Endometrial microvascular endothelial cells (primary cell): ENCODE results near the gene ACSF2. TPM values are rescaled to one million over a fixed set of nuclear protein-coding genes. Genes with fewer than 3 reads are reported as not detected.
"Not testable (repeated sequence)": the region's sequence is repeated elsewhere in the genome, so short reads cannot be mapped to it uniquely, and the experiment has no call there.

Experiments used
- in situ Hi-C: cut with HindIII; loops from 2 replicates; pipeline ENCODE4 v1.10.0; 2017; ENCODE audit warnings: low sequenced_read_pairs, low pct_unique_long_range_greater_than_20kb; ENCODE audit errors: inconsistent ontology term
- total RNA-seq: library from RNA; depleted of rRNA; stranded (reverse); fragments of >200 nt; gene quantifications from one replicate; pipeline ENCODE4 v1.2.3, GENCODE V29; 2015; ENCODE audit errors: inconsistent ontology term

The ACSF2 gene
- total RNA-seq, 1 donor from 2014 or later = 25.8 TPM

DNA sequence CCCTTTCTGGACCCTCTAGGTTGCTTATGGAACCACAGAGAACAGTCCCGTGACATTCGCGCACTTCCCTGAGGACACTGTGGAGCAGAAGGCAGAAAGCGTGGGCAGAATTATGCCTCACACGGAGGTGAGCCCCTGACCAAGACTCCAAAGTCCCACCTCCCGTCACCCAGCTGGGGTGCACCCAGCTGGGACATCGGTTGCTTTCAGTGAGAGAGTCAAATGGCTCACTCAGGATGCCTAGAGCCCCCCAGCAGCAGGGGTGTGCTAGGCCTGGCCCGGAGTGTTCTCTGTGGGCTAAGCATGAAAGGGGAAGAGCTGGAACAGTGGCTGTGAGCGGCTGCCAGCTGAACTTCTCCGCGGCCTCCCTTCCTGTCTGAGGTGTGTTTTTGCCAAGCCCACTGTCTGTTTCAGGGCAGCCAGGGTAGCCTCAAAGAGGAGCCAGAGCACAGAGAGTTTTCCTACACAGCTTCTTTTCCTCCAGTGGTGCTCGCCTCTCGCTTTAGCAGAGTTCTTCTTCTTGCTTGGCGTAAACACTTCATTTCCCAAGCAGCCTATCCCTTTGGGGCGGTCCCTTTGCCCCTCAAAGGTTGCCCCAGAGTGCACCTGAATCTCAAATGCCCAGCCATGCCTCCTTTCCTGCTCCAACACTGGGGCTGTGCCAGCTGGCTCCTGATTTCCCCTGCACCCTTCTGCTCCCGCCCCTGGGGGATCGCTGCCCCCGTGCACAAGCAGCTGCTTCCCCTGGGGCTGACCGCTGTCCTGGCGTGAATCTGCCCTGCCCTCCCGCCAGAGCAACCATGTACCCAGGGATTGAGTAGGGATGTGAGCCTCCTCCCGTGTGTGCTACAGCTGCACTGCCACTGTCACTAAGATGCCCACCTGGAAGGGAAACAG, 45.2 kb downstream of the ACSF2 start:
- in situ Hi-C loops = no loop called here

DNA sequence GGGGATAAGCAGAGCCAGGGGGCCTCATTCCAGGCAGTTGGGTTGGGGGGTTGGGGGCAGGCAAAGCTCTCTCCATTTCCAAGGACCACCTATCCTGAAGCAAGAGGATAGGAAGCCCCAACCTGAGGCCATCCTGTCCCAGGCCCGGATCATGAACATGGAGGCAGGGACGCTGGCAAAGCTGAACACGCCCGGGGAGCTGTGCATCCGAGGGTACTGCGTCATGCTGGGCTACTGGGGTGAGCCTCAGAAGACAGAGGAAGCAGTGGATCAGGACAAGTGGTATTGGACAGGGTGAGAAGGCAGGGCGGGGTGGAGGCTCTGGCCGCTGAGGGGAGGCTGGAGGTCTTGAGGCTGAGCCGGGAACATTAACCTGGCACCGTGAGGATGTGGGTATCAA, 46.3 kb downstream of the ACSF2 start:
- in situ Hi-C loops = no loop called here

DNA sequence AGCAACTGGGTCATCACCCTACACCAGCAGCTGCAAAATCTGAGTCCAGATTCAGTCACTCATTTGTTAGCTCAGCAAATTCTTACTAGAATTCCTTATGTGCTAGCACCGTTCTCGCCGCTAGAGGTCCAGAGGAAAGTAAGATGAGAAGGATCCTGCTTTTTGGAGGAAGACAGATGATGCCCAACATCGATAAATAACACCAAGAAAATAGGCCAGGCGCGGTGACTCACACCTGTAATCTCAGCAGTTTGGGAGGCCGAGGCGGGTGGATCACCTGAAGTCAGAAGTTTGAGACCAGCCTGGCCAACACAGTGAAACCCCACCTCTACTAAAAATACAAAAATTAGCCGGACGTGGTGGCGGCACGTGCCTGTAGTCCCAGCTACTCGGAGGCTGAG, 46.7 kb downstream of the ACSF2 start:
- in situ Hi-C loops = not testable (repeated sequence)

DNA sequence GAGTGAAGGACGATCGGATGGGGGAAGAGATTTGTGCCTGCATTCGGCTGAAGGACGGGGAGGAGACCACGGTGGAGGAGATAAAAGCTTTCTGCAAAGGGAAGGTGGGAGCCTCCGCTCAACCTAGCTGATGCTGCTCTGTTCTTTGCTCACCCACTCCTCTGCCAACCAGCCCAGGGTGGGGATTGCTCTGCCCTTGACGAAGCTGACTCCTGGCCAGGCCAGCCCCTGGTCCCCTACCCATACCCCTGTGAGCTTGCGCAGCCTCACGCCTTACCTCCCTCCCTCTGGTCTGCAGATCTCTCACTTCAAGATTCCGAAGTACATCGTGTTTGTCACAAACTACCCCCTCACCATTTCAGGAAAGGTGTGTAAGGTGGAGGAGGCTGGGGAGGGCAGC, 47.9 kb downstream of the ACSF2 start:
- in situ Hi-C loops = no loop called here

DNA sequence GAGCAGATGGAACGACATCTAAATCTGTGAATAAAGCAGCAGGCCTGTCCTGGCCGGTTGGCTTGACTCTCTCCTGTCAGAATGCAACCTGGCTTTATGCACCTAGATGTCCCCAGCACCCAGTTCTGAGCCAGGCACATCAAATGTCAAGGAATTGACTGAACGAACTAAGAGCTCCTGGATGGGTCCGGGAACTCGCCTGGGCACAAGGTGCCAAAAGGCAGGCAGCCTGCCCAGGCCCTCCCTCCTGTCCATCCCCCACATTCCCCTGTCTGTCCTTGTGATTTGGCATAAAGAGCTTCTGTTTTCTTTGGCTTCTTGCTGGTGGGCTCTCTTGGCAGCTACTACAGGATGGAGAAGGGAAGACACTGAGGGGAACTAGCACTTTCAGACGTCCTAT, 48.5 kb downstream of the ACSF2 start:
- in situ Hi-C loops = no loop called here

DNA sequence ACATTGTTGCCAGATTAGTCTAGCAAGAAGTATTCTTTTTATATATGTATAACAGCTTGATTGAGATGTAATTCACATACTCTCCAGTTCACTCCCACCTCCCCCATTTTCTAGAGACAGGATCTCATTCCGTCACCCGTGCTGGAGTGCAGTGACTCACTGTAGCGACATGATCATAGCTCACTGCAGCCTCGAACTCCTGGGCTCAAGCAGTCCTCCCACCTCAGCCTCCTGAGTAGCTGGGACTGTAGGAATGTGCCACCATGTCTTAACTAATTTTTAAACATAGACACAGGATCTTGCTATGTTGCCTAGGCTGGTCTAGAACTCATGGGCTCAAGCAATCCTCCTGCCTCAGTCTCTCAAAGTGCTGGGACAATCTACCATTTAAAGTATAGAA, 49.3 kb downstream of the ACSF2 start:
- in situ Hi-C loops = no loop called here

DNA sequence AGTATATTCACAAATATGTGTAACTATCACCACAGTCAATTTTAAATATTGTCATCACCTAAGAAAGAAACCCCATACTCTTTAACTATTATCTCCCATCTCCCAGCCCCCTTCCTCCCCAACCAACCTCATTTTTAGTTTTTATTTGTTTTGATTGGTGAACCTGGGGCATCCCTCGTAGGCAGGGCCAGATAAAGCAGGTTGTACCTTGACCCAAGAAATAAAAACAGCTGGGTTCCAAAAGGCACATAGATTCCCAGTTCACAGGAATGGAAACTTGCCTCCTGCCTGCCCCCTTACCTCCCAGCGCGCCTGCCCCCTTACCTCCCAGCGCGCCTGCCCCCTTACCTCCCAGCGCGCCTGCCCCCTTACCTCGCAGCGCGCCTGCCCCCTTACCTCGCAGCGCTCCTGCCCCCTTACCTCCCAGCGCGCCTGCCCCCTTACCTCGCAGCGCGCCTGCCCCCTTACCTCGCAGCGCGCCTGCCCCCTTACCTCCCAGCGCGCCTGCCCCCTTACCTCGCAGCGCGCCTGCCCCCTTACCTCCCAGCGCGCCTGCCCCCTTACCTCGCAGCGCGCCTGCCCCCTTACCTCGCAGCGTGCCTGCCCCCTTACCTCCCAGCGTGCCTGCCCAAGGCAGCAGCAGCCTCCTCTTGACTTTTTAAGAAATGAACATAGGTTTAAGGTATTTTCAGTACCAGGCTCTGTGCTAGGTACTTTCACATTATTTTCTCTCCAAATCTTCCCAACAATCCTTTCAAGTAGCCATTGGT, 49.9 kb downstream of the ACSF2 start:
- in situ Hi-C loops = not testable (repeated sequence)

DNA sequence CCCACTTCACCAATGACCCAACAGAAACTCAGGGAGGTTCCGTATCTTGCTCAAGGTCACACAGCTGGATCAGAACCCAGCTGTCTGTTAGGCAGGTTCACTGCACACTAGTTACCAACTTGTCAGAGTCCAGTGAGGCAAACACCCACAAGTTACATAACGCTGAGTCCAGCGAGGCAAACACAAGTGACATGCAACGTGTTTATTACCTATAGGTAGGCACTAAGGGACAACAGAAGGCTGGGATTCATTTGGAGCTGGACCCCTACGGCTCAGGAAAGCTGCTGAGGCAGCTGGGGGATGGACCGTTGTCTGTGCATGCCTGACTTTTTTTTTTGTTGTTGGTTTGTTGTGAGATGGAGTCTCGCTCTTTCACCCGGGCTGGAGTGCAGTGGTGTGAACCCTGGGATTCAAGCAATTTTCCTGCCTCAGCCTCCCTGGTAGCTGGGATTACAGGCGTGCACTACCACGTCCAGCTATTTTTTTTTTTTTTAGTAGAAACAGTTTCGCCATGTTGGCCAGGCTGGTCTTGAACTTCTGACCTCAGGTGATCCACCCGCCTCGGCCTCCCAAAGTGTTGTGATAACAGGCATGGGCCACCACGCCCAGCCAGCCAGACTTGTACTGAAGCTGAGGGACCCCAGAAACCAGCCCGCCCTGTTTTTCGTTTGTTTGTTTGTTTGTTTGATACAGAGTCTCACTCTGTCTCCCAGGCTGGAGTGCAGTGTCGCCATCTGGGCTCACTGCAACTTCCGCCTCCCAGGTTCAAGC, 50.7 kb downstream of the ACSF2 start:
- in situ Hi-C loops = no loop called here

DNA sequence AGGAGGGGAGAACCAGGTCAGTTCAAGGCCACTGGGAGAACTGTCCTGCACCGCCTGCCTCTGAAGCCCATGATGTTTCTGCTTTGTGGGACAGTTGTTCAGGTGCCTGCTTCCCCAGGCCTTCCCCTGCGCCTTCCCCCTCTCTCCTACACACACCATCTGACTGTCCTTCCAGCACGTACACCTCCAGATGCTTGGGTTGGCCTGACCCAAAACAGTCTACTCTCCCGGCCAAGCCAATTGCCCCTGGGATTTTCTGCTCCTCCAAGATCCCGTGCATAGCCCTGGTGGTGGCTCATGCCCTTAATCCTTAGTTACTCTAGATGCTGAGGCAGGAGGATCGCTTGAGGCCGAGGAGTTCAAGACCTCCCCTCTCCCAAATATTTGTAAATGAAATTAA, 52.0 kb downstream of the ACSF2 start:
- in situ Hi-C loops = no loop called here

DNA sequence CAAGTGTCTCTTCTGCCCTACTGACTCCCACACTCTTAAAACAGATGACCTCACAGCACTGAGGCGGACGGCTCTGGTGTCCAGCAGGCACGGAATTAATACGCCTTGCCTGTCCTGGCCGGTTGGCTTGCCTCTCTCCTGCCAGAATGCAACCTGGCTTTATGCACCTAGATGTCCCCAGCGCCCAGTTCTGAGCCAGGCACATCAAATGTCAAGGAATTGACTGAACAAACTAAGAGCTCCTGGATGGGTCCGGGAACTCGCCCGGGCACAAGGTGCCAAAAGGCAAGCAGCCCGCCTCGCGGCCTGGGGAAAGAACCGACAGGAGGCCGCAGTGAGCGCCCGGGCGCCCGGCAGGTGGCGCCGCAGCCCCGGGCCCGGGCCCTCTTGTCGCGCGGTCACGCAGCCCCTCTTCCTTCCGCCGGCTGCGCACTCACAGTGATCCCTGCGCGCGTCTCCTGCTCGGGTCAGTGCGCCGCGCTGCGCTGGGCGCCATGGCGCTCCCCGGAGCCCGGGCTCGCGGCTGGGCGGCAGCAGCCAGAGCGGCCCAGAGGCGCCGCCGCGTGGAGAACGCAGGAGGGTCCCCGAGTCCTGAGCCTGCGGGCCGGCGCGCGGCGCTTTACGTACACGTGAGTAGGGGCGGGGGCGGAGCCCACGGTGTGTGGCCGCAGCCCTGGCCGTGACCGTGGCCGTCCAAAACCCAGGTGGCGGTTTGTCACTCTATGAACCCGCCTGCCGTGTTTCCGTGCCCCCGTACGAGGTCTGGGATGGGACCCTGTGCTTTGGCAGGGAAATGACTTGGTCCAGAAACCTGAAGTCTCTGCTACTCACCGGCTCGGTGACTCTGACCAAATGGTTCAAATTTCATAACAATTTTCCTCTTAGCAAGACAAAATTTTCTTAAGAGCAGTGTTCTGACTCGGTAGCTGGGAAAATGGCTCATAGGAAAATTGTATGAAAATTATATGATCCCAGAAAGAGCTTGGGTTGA, 52.7 kb downstream of the ACSF2 start, which contains the start of gene RSAD1:
Gene RSAD1, plus strand, starts transcription at position 470 of the 991 bp plus-strand sequence. Its CDS starts 25 bp downstream, at position 495.
- in situ Hi-C loops = no loop called here

DNA sequence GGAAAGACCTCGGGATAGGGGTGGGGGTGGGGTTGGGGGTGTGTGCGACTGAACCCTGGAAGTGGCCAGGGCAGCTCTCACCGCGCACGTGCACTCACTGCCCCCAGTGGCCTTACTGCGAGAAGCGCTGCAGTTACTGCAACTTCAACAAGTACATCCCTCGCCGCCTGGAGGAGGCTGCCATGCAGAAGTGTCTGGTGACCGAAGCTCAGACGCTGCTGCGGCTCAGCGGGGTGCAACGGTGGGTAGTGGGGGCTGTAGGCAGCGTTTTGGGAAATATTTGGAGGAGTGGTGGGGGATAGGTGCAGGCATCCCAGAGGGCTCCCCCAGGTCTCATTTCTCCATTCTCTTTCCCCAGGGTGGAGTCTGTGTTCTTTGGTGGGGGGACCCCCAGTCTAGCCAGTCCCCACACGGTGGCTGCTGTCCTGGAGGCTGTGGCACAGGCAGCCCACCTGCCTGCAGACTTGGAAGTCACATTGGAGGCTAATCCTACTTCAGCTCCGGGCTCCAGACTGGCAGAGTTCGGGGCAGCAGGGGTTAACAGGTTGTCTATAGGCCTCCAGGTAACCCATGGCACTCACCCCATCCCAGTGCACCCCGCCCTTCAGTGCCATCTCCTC, 53.6 kb downstream of the ACSF2 start:
- in situ Hi-C loops = no loop called here

DNA sequence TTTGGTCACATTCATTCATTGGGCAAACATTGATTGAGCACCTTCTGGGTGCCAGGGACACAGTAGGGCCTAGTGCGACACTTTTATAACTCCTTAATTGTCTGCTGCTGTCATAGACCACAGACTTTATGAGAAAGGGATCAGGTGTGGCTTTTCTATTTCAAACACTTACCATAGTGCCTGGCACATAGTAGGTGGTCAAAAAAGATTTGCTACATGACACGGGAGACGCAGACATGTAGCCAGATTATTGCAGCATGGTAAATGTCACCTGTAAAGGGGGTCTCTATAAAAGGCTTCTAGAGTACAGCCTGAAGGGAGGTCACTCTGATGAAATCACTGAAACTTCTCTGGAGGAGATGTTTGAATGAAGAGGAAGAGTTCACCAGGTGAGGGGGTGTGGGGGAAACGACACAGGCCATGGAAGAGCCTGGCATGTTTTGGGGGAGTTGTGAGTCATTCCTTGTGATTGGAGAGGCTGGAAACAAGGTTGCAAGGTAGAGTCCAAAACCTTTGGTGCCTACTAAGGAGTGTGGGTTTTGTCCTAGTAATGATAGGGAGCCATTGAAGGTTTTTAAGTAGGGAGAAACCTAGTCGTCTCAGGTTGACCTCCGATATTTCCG, 54.2 kb downstream of the ACSF2 start:
- in situ Hi-C loops = no loop called here

DNA sequence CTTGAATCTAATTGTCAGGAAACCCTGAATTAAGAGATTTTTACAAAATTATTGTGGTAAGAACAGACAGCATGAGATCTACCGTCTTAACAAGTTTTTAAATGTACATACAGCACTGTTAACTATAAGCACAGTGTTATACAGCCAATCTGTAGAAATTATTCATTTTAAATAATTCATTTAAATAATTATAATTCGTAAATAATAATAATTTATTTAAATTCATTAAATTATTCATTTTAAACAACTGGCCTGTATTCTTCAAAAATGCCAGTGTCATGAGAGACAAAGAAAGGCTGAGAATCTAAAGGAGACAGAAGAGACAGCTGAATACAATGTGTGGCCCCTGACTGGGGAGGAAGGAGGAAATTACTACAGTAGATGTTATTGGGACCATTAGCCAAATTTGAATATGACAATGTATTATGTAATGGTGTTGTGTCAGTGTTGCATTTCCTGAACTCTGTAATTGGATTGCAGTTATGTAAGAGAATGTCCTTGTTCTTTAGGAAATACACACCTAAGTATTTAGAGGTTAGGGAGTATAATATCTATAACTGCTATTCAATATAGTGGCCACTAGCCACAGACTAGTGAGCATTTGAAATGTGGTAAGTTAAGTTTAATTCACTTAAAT, 55.0 kb downstream of the ACSF2 start:
- in situ Hi-C loops = no loop called here

DNA sequence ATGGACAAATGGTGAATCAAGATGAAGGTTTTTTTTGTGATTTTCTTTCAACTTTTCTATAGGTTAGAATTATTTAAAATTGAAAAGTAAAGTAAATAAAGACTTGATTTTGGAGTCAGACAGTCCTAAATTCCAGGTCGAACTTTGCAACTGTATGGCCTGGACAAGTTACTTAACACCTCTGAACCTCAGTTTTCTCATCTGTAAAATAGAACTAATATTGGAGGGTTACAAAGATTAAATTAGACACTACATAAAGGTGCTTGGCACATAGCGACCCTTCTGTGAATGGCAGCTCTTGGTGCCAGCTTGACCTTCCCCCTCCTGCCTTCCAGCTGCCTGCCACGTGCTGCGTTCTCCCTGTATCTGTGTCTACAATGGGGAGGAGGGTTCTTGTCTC, 55.6 kb downstream of the ACSF2 start:
- in situ Hi-C loops = no loop called here

DNA sequence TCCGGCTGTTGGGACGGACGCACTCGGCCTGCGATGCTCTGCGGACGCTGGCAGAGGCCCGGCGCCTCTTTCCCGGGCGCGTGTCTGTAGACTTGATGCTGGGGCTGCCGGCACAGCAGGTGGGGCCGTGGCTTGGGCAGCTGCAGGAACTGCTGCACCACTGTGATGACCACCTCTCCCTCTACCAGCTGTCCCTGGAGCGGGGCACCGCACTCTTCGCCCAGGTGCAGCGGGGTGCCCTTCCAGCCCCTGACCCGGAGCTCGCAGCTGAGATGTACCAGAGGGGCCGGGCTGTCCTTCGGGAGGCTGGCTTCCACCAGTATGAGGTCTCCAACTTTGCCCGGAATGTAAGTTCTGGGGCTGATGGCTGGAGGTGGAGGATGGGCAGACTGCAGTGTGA, 56.1 kb downstream of the ACSF2 start:
- in situ Hi-C loops = no loop called here

DNA sequence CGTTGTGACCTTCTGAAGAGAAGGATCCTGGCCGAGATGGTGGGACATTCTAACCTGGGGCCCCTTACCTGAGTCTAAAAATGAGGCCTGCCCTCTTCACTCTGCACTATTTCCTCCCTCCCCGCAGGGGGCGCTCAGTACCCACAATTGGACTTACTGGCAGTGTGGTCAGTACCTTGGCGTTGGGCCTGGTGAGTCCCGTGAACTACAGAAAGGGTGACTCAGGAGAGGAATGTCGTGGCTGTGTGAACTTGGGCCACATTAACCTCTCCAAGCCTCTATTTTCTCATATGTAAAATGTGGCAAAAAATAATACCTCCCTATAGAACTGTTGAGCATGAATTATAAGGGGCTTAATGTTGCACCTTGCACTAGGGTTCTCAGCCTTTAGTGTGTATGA, 56.5 kb downstream of the ACSF2 start:
- in situ Hi-C loops = no loop called here

DNA sequence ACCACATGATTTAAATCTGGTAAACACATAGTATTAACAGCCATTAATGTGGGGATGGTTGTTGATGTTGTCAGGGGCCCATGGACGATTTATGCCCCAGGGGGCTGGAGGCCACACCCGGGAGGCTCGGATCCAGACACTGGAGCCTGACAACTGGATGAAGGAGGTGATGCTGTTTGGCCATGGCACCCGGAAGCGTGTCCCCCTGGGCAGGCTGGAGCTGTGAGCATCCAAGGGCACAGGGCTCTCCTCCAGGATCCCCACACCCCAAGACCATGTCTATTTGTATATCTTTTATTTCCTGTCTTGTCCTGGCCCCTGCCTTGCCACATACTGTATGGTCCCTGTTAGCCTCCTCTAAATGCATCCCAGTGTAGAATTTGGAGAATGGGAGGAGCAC, 57.2 kb downstream of the ACSF2 start:
- in situ Hi-C loops = no loop called here
